ENCODE data around the gene RPRD1B.
A peak's percentile ranks its signal among the peaks of the same experiment; 100 is the strongest.

RPRD1B gene

GRCh38 chr20:38108986-38109541 is 75.5 kb downstream of the RPRD1B start:
- DNase-seq: no peak

- no peak for DNase-seq
These were observed 76.3 kb downstream of the RPRD1B start for GRCh38 chr20:38109591-38110524.

- DNase-seq: no peak
These were observed 77.1 kb downstream of the RPRD1B start for GRCh38 chr20:38110525-38111178.

- DNase-seq: no peak
These were observed 78.1 kb downstream of the RPRD1B start for GRCh38 chr20:38111366-38112232.

- no peak for DNase-seq
These were observed 78.8 kb downstream of the RPRD1B start for GRCh38 chr20:38112261-38112929.

- no peak for DNase-seq
These were observed 79.4 kb downstream of the RPRD1B start for GRCh38 chr20:38112930-38113294.

- peak; percentile 96 for DNase-seq
These were observed 80.1 kb downstream of the RPRD1B start for GRCh38 chr20:38113401-38114325.

- peak; percentile 52 for DNase-seq
These were observed 80.8 kb downstream of the RPRD1B start for GRCh38 chr20:38114353-38114791.

GRCh38 chr20:38115205-38115604 is 81.7 kb downstream of the RPRD1B start:
- DNase-seq: no peak

GRCh38 chr20:38115896-38116295 is 82.3 kb downstream of the RPRD1B start:
- DNase-seq: no peak

GRCh38 chr20:38116409-38117165 is 83.0 kb downstream of the RPRD1B start:
- DNase-seq: no peak

- no peak for DNase-seq
These were observed 83.7 kb downstream of the RPRD1B start for GRCh38 chr20:38117205-38117604.

GRCh38 chr20:38117635-38118034 is 84.1 kb downstream of the RPRD1B start:
- DNase-seq: no peak

- no peak for DNase-seq
These were observed 85.9 kb downstream of the RPRD1B start for GRCh38 chr20:38119446-38119845.

- DNase-seq: no peak
These were observed 87.1 kb downstream of the RPRD1B start for GRCh38 chr20:38120625-38120988.

- DNase-seq: no peak
These were observed 88.2 kb downstream of the RPRD1B start for GRCh38 chr20:38121741-38122140.

GRCh38 chr20:38123021-38123587 is 89.6 kb downstream of the RPRD1B start:
- DNase-seq: no peak

- DNase-seq: no peak
These were observed 91.9 kb downstream of the RPRD1B start for GRCh38 chr20:38125157-38126056.

Data from hematopoietic multipotent progenitor cell treated with erythropoietin and hydrocortisone succinate and interleukin-3 and kit ligand, for 4 days (in vitro differentiated cells).